Adrenal gland (tissue), 12 donors: Measurements from ENCODE around the gene STAU1. TPM values are rescaled to one million over a fixed set of nuclear protein-coding genes. Genes with fewer than 3 reads are reported as not detected.
"Not testable (repeated sequence)": the region's sequence is repeated elsewhere in the genome, so short reads cannot be mapped to it uniquely, and the experiment has no call there.

Source experiments
- DNase-seq, 7 donors: peaks; one replicate each; pipeline ENCODE4 v3.0.0-alpha.2; 2019 to 2020
- H3K27ac ChIP-seq, 5 donors: fragments of 200-600 bp; sonication (generic) in 4 of 5; 1 replicate in 3 of 5; 2 replicates in 2 of 5; pipeline versions ENCODE4 v1.5.1 to v1.8.0; 2016 to 2020; ENCODE audit warnings: mild to moderate bottlenecking in 1 of 5
- H3K27me3 ChIP-seq: fragments of 200-600 bp; 2 replicates; pipeline ENCODE4 v1.8.0; 2021
- H3K36me3 ChIP-seq, 2 donors: fragments of 200-600 bp; replicated peaks in 1 of 2; 1 replicate in 1 of 2; 2 replicates in 1 of 2; pipeline versions ENCODE4 v1.5.1 to v1.8.0; 2018 to 2022
- H3K4me1 ChIP-seq, 2 donors: fragments of 200-600 bp; replicated peaks in 1 of 2; 1 replicate in 1 of 2; 2 replicates in 1 of 2; pipeline versions ENCODE4 v1.5.1 to v1.8.0; 2018 to 2021
- H3K4me3 ChIP-seq, 4 donors: fragments of 200-600 bp; sonication (generic) in 3 of 4; one replicate each; pipeline ENCODE4 v1.5.1; 2016 to 2018
- H3K9me3 ChIP-seq, 3 donors: fragments of 200-600 bp; sonication (generic) in 1 of 3; replicated peaks in 1 of 3; 1 replicate in 2 of 3; 2 replicates in 1 of 3; pipeline versions ENCODE4 v1.5.1 to v1.8.0; 2016 to 2021
- CTCF ChIP-seq, 6 experiments: fragments of 450-650 bp in 4 of 6; fragments of 200-600 bp in 2 of 6; sonication (generic) in 1 of 6; IDR thresholded peaks; 1 replicate in 5 of 6; 2 replicates in 1 of 6; pipeline versions ENCODE4 v1.5.1 to v1.8.0; 2016 to 2021; ENCODE audit warnings: antibody characterized with exemption in 6 of 6, mild to moderate bottlenecking in 2 of 6, moderate library complexity in 1 of 6
- POLR2A ChIP-seq, 2 donors: fragments of 450-650 bp; IDR thresholded peaks; one replicate each; pipeline ENCODE4 v1.6.1; 2017; ENCODE audit warnings: antibody characterized with exemption in 2 of 2, mild to moderate bottlenecking in 2 of 2, moderate library complexity in 1 of 2
- WGBS, 4 donors: extraction: QIAGEN DNeasy Blood & Tissue Kit in 2 of 4; methylation state at CpG; one replicate each; pipeline versions ENCODE4 v1.1.5 to v1.1.7; 2013 to 2017; 5-methylcytosine and 5-hydroxymethylcytosine counted together
- intact Hi-C, 2 donors: fragments of 100-400 bp; cut with DNase I; formaldehyde crosslinking; loops; one replicate each; pipeline versions ENCODE4 v1.14.1 to v1.15.0; 2022 to 2023
- polyA plus RNA-seq, 3 donors: library from polyadenylated mRNA; stranded (reverse); fragments of 200-250 nt in 2 of 3; fragments of 350-450 nt in 1 of 3; fragmentation: Illumina TruSeq in 1 of 3; extraction: RNeasy Lipid Tissue Mini Kit (QIAGEN cat#74804) in 1 of 3; gene quantifications; one replicate each; pipeline ENCODE4 v1.2.3, GENCODE V29; 2013 to 2014
- total RNA-seq, 9 donors: library from RNA; depleted of rRNA in 4 of 9; stranded (reverse); fragments of >200 nt in 4 of 9; fragments of 120-200 nt in 1 of 9; fragmentation: NEBNext Ultra II Directional in 1 of 9; extraction: Animal tissue kit (Norgen Biotek cat#: 25700) in 1 of 9; gene quantifications; one replicate each; pipeline versions ENCODE4 v1.1.0 to v1.2.4, GENCODE V29; 2013 to 2023
- donor health status: healthy with polysubstance abuse.
- donor health status: Bipolar disorder and iron deficiency.
- donor health status: DM: yes; HTN: yes; CAD: no.
- donor health status: DM: no; HTN: no; CAD: no.
- donor health status: DM: no; HTN: no; CAD: no.
- donor health status: DM: yes; HTN: yes; CAD: no.

Gene STAU1
- total and polyA plus RNA-seq, 12 donors = 23.2 to 123 (median 79.6) TPM

- H3K27me3 ChIP-seq = no peaks in the 10 kb centered on the region
- no peak overlapping the region for H3K27ac ChIP-seq
- intact Hi-C loops = no loop called here
- H3K4me1 ChIP-seq = peaks cover 0 to 12% of the 10 kb centered on the region in 2 donors
- no peaks in the 10 kb centered on the region for H3K9me3 ChIP-seq
- H3K4me3 ChIP-seq = no peak overlapping the region
- no peak for DNase-seq
- WGBS, 4 donors = 92 to 95% (median 93%) methylated on average over 6 to 7 of the region's 7 CpGs
- H3K36me3 ChIP-seq = peaks cover 0 to 27% of the 10 kb centered on the region in 2 donors
- TF ChIP-seq POLR2A (IDR thresholded peaks at IDR 0.05) = no peak
- no peak for TF ChIP-seq CTCF (IDR thresholded peaks at IDR 0.05)
These were observed 84.3 kb downstream of the STAU1 start for GRCh38 chr20:49103647-49104364.

GRCh38 chr20:49103019-49103418 is 85.1 kb downstream of the STAU1 start:
- DNase-seq = no peak
- Histone ChIP-seq H3K36me3 (peaks cover 0 to 27% of the 10 kb centered on the region in 2 donors), H3K4me3 (no peak overlapping the region), H3K9me3 (no peaks in the 10 kb centered on the region), H3K27me3 (no peaks in the 10 kb centered on the region), H3K27ac (no peak overlapping the region), H3K4me1 (peaks cover 0 to 12% of the 10 kb centered on the region in 2 donors)
- TF ChIP-seq POLR2A (IDR thresholded peaks at IDR 0.05) = no peak
- no peak for TF ChIP-seq CTCF (IDR thresholded peaks at IDR 0.05)
- intact Hi-C loops = no loop called here
- WGBS, 4 donors = 93 to 100% (median 100%) methylated on average over 1 to 4 of the region's 4 CpGs; no CpG with 5 or more reads in 1 of the 4 donors

GRCh38 chr20:49100972-49101371 is 87.2 kb downstream of the STAU1 start:
- TF ChIP-seq CTCF (IDR thresholded peaks at IDR 0.05) (no peak), POLR2A (IDR thresholded peaks at IDR 0.05) (no peak)
- intact Hi-C loops = no loop called here
- WGBS, 4 donors = 55 to 70% (median 66%) methylated on average over 4 of the region's 4 CpGs
- H3K4me1 ChIP-seq = peaks cover 0 to 12% of the 10 kb centered on the region in 2 donors
- H3K27ac ChIP-seq = peak overlapping the region in 1 of 5 donors; percentile 13
- no peaks in the 10 kb centered on the region for H3K27me3 ChIP-seq
- H3K9me3 ChIP-seq = no peaks in the 10 kb centered on the region
- H3K4me3 ChIP-seq = peak overlapping the region in 1 of 4 donors; percentile 19
- H3K36me3 ChIP-seq = peaks cover 0 to 40% of the 10 kb centered on the region in 2 donors
- DNase-seq = no peak

GRCh38 chr20:49100292-49100691 is 87.8 kb downstream of the STAU1 start:
- DNase-seq, H3K4me3 ChIP-seq, intact Hi-C loops, H3K9me3 ChIP-seq, H3K27me3 ChIP-seq: not testable (repeated sequence)
- H3K27ac ChIP-seq = peak overlapping the region in 1 of 5 donors; percentile 13
- WGBS, 4 donors = 79 to 99% (median 91%) methylated on average over 5 of the region's 5 CpGs
- peaks cover 0 to 47% of the 10 kb centered on the region in 2 donors for H3K36me3 ChIP-seq
- peaks cover 0 to 12% of the 10 kb centered on the region in 2 donors for H3K4me1 ChIP-seq

- intact Hi-C loops = no loop called here
- no peak overlapping the region for H3K27ac ChIP-seq
- no peaks in the 10 kb centered on the region for H3K27me3 ChIP-seq
- no peaks in the 10 kb centered on the region for H3K9me3 ChIP-seq
- H3K4me3 ChIP-seq = no peak overlapping the region
- WGBS, 4 donors = 96 to 100% (median 97%) methylated on average over 3 of the region's 3 CpGs
- no peak for DNase-seq
- H3K4me1 ChIP-seq = peaks cover 0 to 12% of the 10 kb centered on the region in 2 donors
- no peak for TF ChIP-seq CTCF (IDR thresholded peaks at IDR 0.05)
- TF ChIP-seq POLR2A (IDR thresholded peaks at IDR 0.05) = no peak
- peaks cover 0 to 51% of the 10 kb centered on the region in 2 donors for H3K36me3 ChIP-seq
These were observed 89.1 kb downstream of the STAU1 start for GRCh38 chr20:49099011-49099410.
